ENCODE measurements around the gene FAM217B. TPM values are rescaled to one million over a fixed set of nuclear protein-coding genes. Genes with fewer than 3 reads are reported as not detected.

The FAM217B gene
- total and polyA plus RNA-seq, 2 donors (not counting 1 experiment from before 2014, with no cell fraction given), result 3.5 to 6.3 TPM

- H3K4me1 ChIP-seq (ENCODE audit: control insufficient read depth, extremely low read depth, insufficient read depth, low read length), result no peaks in the 10 kb centered on the region
- no peaks in the 10 kb centered on the region for H3K9me3 ChIP-seq (ENCODE audit: control insufficient read depth, insufficient read depth, low read depth, low read length)
- no peak for TF ChIP-seq EZH2 (IDR thresholded peaks at IDR 0.05; ENCODE audit: low read length, missing control alignments)
- no peak for TF ChIP-seq CTCF (conservative IDR thresholded peaks at IDR 0.05 in 1 of 2, IDR thresholded peaks at IDR 0.05 in 1 of 2; ENCODE audit: low read depth in 1 of 2, low read length in 2 of 2)
- H3K79me2 ChIP-seq (ENCODE audit: control insufficient read depth, insufficient read depth, low read length), result no peaks in the 10 kb centered on the region
- no peaks in the 10 kb centered on the region for H4K20me1 ChIP-seq (ENCODE audit: control insufficient read depth, extremely low read depth, insufficient read depth, low read length)
- H3K36me3 ChIP-seq (ENCODE audit: control insufficient read depth, insufficient read depth, low read length), result no peaks in the 10 kb centered on the region
- no peak for DNase-seq (ENCODE audit: low read depth in 2 of 2)
- no peak overlapping the region for H2AFZ ChIP-seq (ENCODE audit: low read length)
- no peaks in the 10 kb centered on the region for H3K27me3 ChIP-seq (ENCODE audit: control insufficient read depth, insufficient read depth, low read length)
- H3K4me3 ChIP-seq (replicated peaks in 1 of 4; ENCODE audit: control extremely low read depth in 1 of 4, insufficient read depth in 1 of 4, low read depth in 3 of 4, low read length in 4 of 4), result no peak overlapping the region
- no peak overlapping the region for H3K27ac ChIP-seq (ENCODE audit: insufficient read depth, low read length)
- no peak overlapping the region for H3K9ac ChIP-seq (ENCODE audit: insufficient read depth, low read length)
- no peak overlapping the region for H3K4me2 ChIP-seq (ENCODE audit: extremely low read depth, insufficient read depth, low read length)
These were observed 29.1 kb upstream of the FAM217B start for GRCh38 chr20:59911041-59911440.

- TF ChIP-seq CTCF (conservative IDR thresholded peaks at IDR 0.05 in 1 of 2, IDR thresholded peaks at IDR 0.05 in 1 of 2; ENCODE audit: low read depth in 1 of 2, low read length in 2 of 2), result no peak
- TF ChIP-seq EZH2 (IDR thresholded peaks at IDR 0.05; ENCODE audit: low read length, missing control alignments), result no peak
These were observed 27.6 kb upstream of the FAM217B start for GRCh38 chr20:59912609-59913008.

GRCh38 chr20:59920944-59921343 is 19.2 kb upstream of the FAM217B start:
- Histone ChIP-seq H4K20me1 (ENCODE audit: control insufficient read depth, extremely low read depth, insufficient read depth, low read length) (no peaks in the 10 kb centered on the region), H3K9ac (ENCODE audit: insufficient read depth, low read length) (no peak overlapping the region), H3K4me2 (ENCODE audit: extremely low read depth, insufficient read depth, low read length) (no peak overlapping the region), H3K27ac (ENCODE audit: insufficient read depth, low read length) (no peak overlapping the region), H3K36me3 (ENCODE audit: control insufficient read depth, insufficient read depth, low read length) (no peaks in the 10 kb centered on the region), H3K9me3 (ENCODE audit: control insufficient read depth, insufficient read depth, low read depth, low read length) (no peaks in the 10 kb centered on the region), H3K4me3 (replicated peaks in 1 of 4; ENCODE audit: control extremely low read depth in 1 of 4, insufficient read depth in 1 of 4, low read depth in 3 of 4, low read length in 4 of 4) (no peak overlapping the region), H3K27me3 (ENCODE audit: control insufficient read depth, insufficient read depth, low read length) (no peaks in the 10 kb centered on the region), H3K79me2 (ENCODE audit: control insufficient read depth, insufficient read depth, low read length) (no peaks in the 10 kb centered on the region), H2AFZ (ENCODE audit: low read length) (no peak overlapping the region), H3K4me1 (ENCODE audit: control insufficient read depth, extremely low read depth, insufficient read depth, low read length) (no peaks in the 10 kb centered on the region)
- DNase-seq (ENCODE audit: low read depth in 2 of 2), result no peak
- TF ChIP-seq EZH2 (IDR thresholded peaks at IDR 0.05; ENCODE audit: low read length, missing control alignments) (no peak), CTCF (conservative IDR thresholded peaks at IDR 0.05 in 1 of 2, IDR thresholded peaks at IDR 0.05 in 1 of 2; ENCODE audit: low read depth in 1 of 2, low read length in 2 of 2) (no peak)

More at GRCh38 chr20:59912609-59913008, 27.6 kb upstream of the FAM217B start:
- Histone ChIP-seq H3K4me3 (replicated peaks in 1 of 4; ENCODE audit: control extremely low read depth in 1 of 4, insufficient read depth in 1 of 4, low read depth in 3 of 4, low read length in 4 of 4) (no peak overlapping the region), H3K4me2 (ENCODE audit: extremely low read depth, insufficient read depth, low read length) (no peak overlapping the region), H3K9ac (ENCODE audit: insufficient read depth, low read length) (no peak overlapping the region), H4K20me1 (ENCODE audit: control insufficient read depth, extremely low read depth, insufficient read depth, low read length) (no peaks in the 10 kb centered on the region), H3K36me3 (ENCODE audit: control insufficient read depth, insufficient read depth, low read length) (no peaks in the 10 kb centered on the region), H3K79me2 (ENCODE audit: control insufficient read depth, insufficient read depth, low read length) (no peaks in the 10 kb centered on the region), H3K27ac (ENCODE audit: insufficient read depth, low read length) (no peak overlapping the region), H3K27me3 (ENCODE audit: control insufficient read depth, insufficient read depth, low read length) (no peaks in the 10 kb centered on the region), H3K4me1 (ENCODE audit: control insufficient read depth, extremely low read depth, insufficient read depth, low read length) (no peaks in the 10 kb centered on the region), H3K9me3 (ENCODE audit: control insufficient read depth, insufficient read depth, low read depth, low read length) (no peaks in the 10 kb centered on the region), H2AFZ (ENCODE audit: low read length) (no peak overlapping the region)
- no peak for DNase-seq (ENCODE audit: low read depth in 2 of 2)

Measured in fibroblast of lung (primary cell).